T-helper 17 cell (primary cell): ENCODE results near the gene CLEC18B. TPM values are rescaled to one million over a fixed set of nuclear protein-coding genes. Genes with fewer than 3 reads are reported as not detected.
"Not testable (repeated sequence)": the region's sequence is repeated elsewhere in the genome, so short reads cannot be mapped to it uniquely, and the experiment has no call there.

Experiments used
- ATAC-seq: fragments of 150-1000 bp; cut with Tn5 transposase; 2 replicates; pipeline ENCODE4 v1.10.0; 2021; ENCODE audit warnings: mild to moderate bottlenecking, moderate library complexity
- DNase-seq, 3 donors: peaks; one replicate each; pipeline versions ENCODE4 v3.0.0 to v3.0.0-alpha.2; 2020 to 2021
- H3K9me3 ChIP-seq: one replicate; pipeline ENCODE4 v1.7.0; 2013; ENCODE audit warnings: low read length, mild to moderate bottlenecking; ENCODE audit not compliant: control insufficient read depth, poor library complexity, severe bottlenecking
- H3K27ac Mint-ChIP-seq: one replicate; pipeline ENCODE4 v1.8.0; 2022; ENCODE audit warnings: mild to moderate bottlenecking, moderate library complexity, mixed read lengths
- H3K27me3 Mint-ChIP-seq: one replicate; pipeline ENCODE4 v1.8.0; 2022; ENCODE audit warnings: mixed read lengths
- H3K36me3 Mint-ChIP-seq: one replicate; pipeline ENCODE4 v1.8.0; 2022; ENCODE audit warnings: low read depth, mixed read lengths
- H3K4me1 Mint-ChIP-seq: one replicate; pipeline ENCODE4 v1.8.0; 2022; ENCODE audit warnings: mild to moderate bottlenecking, mixed read lengths
- H3K4me3 Mint-ChIP-seq: one replicate; pipeline ENCODE4 v1.8.0; 2022; ENCODE audit warnings: mild to moderate bottlenecking, moderate library complexity, mixed read lengths
- total RNA-seq, 4 donors: library from RNA in 2 of 4; stranded (reverse) in 2 of 4; gene quantifications; one replicate each; pipeline ENCODE4 v1.2.3 and lab custom pipeline; 2022 to 2026

CLEC18B gene
- total RNA-seq, 2 donors from 2014 or later: 1.6 to 2.4 TPM

- H3K27me3 Mint-ChIP-seq, H3K36me3 Mint-ChIP-seq, H3K27ac Mint-ChIP-seq, ATAC-seq, H3K4me3 Mint-ChIP-seq, DNase-seq, H3K9me3 ChIP-seq, H3K4me1 Mint-ChIP-seq: not testable (repeated sequence)
Measured at GRCh38 chr16:74428493-74428892, 7.2 kb upstream of the CLEC18B start.

- H3K36me3 Mint-ChIP-seq, H3K27me3 Mint-ChIP-seq, H3K27ac Mint-ChIP-seq, DNase-seq, H3K4me3 Mint-ChIP-seq, ATAC-seq, H3K9me3 ChIP-seq, H3K4me1 Mint-ChIP-seq: not testable (repeated sequence)
Measured at GRCh38 chr16:74425751-74426150, 4.5 kb upstream of the CLEC18B start.

GRCh38 chr16:74423721-74424120 lies 2.4 kb upstream of the CLEC18B start:
- not testable (repeated sequence) for DNase-seq, H3K27me3 Mint-ChIP-seq, H3K4me3 Mint-ChIP-seq, H3K4me1 Mint-ChIP-seq, H3K27ac Mint-ChIP-seq, ATAC-seq, H3K9me3 ChIP-seq, H3K36me3 Mint-ChIP-seq

GRCh38 chr16:74422086-74422485 lies 808 bp upstream of the CLEC18B start:
- DNase-seq, H3K9me3 ChIP-seq, H3K4me1 Mint-ChIP-seq, H3K36me3 Mint-ChIP-seq, ATAC-seq, H3K27ac Mint-ChIP-seq, H3K27me3 Mint-ChIP-seq, H3K4me3 Mint-ChIP-seq: not testable (repeated sequence)

- not testable (repeated sequence) for H3K27me3 Mint-ChIP-seq, ATAC-seq, DNase-seq, H3K4me3 Mint-ChIP-seq, H3K9me3 ChIP-seq, H3K27ac Mint-ChIP-seq, H3K36me3 Mint-ChIP-seq, H3K4me1 Mint-ChIP-seq
Measured at GRCh38 chr16:74421482-74421785, 156 bp upstream of the CLEC18B start.

GRCh38 chr16:74419811-74420210 lies 1.5 kb downstream of the CLEC18B start:
- not testable (repeated sequence) for DNase-seq, H3K4me1 Mint-ChIP-seq, H3K27ac Mint-ChIP-seq, H3K4me3 Mint-ChIP-seq, H3K36me3 Mint-ChIP-seq, ATAC-seq, H3K9me3 ChIP-seq, H3K27me3 Mint-ChIP-seq

GRCh38 chr16:74417897-74418296 lies 3.4 kb downstream of the CLEC18B start:
- ATAC-seq: not testable (repeated sequence)

GRCh38 chr16:74413920-74414319 lies 7.4 kb downstream of the CLEC18B start:
- not testable (repeated sequence) for H3K4me1 Mint-ChIP-seq, H3K4me3 Mint-ChIP-seq, H3K36me3 Mint-ChIP-seq, H3K27me3 Mint-ChIP-seq, DNase-seq, ATAC-seq, H3K9me3 ChIP-seq, H3K27ac Mint-ChIP-seq

More at GRCh38 chr16:74417897-74418296, 3.4 kb downstream of the CLEC18B start:
- H3K27me3 Mint-ChIP-seq, DNase-seq, H3K36me3 Mint-ChIP-seq, H3K4me3 Mint-ChIP-seq, H3K4me1 Mint-ChIP-seq, H3K9me3 ChIP-seq, H3K27ac Mint-ChIP-seq: not testable (repeated sequence)

GRCh38 chr16:74413485-74413884 lies 7.8 kb downstream of the CLEC18B start:
- not testable (repeated sequence) for H3K27ac Mint-ChIP-seq, H3K9me3 ChIP-seq, H3K4me1 Mint-ChIP-seq, H3K4me3 Mint-ChIP-seq, H3K27me3 Mint-ChIP-seq, H3K36me3 Mint-ChIP-seq, ATAC-seq, DNase-seq

GRCh38 chr16:74412775-74413390 lies 8.4 kb downstream of the CLEC18B start:
- not testable (repeated sequence) for H3K27ac Mint-ChIP-seq, H3K4me3 Mint-ChIP-seq, H3K27me3 Mint-ChIP-seq, H3K9me3 ChIP-seq, H3K36me3 Mint-ChIP-seq, H3K4me1 Mint-ChIP-seq, DNase-seq, ATAC-seq

GRCh38 chr16:74412138-74412774 lies 9.0 kb downstream of the CLEC18B start:
- ATAC-seq, H3K36me3 Mint-ChIP-seq, H3K4me3 Mint-ChIP-seq, H3K4me1 Mint-ChIP-seq, H3K9me3 ChIP-seq, H3K27me3 Mint-ChIP-seq, H3K27ac Mint-ChIP-seq, DNase-seq: not testable (repeated sequence)

- H3K4me3 Mint-ChIP-seq, ATAC-seq, H3K27me3 Mint-ChIP-seq, H3K4me1 Mint-ChIP-seq, H3K9me3 ChIP-seq, DNase-seq, H3K36me3 Mint-ChIP-seq, H3K27ac Mint-ChIP-seq: not testable (repeated sequence)
Measured at GRCh38 chr16:74410981-74411380, 10.3 kb downstream of the CLEC18B start.

GRCh38 chr16:74410057-74410957 lies 11.0 kb downstream of the CLEC18B start:
- H3K27ac Mint-ChIP-seq, H3K4me3 Mint-ChIP-seq, H3K4me1 Mint-ChIP-seq, ATAC-seq, DNase-seq, H3K9me3 ChIP-seq, H3K36me3 Mint-ChIP-seq, H3K27me3 Mint-ChIP-seq: not testable (repeated sequence)
